HG02588 (cell line): ENCODE results near the gene FAM72C.
A peak's percentile ranks its signal among the peaks of the same experiment; 100 is the strongest.
"Not testable (repeated sequence)": the region's sequence is repeated elsewhere in the genome, so short reads cannot be mapped to it uniquely, and the experiment has no call there.

ENCODE experiments used
- ATAC-seq: cut with Tn5 transposase; IDR thresholded peaks from one replicate; pipeline ENCODE4 v1.9.1; 2021; ENCODE audit warnings: mild to moderate bottlenecking, moderate library complexity; ENCODE audit not compliant: unreplicated experiment

FAM72C gene

GRCh38 chr1:143987868-143988267 lies 16.1 kb upstream of the FAM72C start:
- not testable (repeated sequence) for ATAC-seq

- not testable (repeated sequence) for ATAC-seq
These were observed 13.1 kb upstream of the FAM72C start for GRCh38 chr1:143984721-143985473.

GRCh38 chr1:143974416-143974815 lies 2.6 kb upstream of the FAM72C start:
- ATAC-seq, result not testable (repeated sequence)

GRCh38 chr1:143973876-143974414 lies 2.2 kb upstream of the FAM72C start:
- ATAC-seq, result not testable (repeated sequence)

GRCh38 chr1:143972753-143973326 lies 1.1 kb upstream of the FAM72C start:
- peak; percentile 4 for ATAC-seq

- not testable (repeated sequence) for ATAC-seq
These were observed 5.9 kb downstream of the FAM72C start for GRCh38 chr1:143965860-143966259.

GRCh38 chr1:143964294-143964693 lies 7.5 kb downstream of the FAM72C start:
- ATAC-seq, result not testable (repeated sequence)

- not testable (repeated sequence) for ATAC-seq
These were observed 15.9 kb downstream of the FAM72C start for GRCh38 chr1:143955930-143956329.

- not testable (repeated sequence) for ATAC-seq
These were observed 18.9 kb downstream of the FAM72C start for GRCh38 chr1:143952913-143953312.

- ATAC-seq, result not testable (repeated sequence)
These were observed 20.0 kb downstream of the FAM72C start for GRCh38 chr1:143951485-143952391.

- ATAC-seq, result not testable (repeated sequence)
These were observed 24.0 kb downstream of the FAM72C start for GRCh38 chr1:143947749-143948148.

- ATAC-seq, result not testable (repeated sequence)
These were observed 26.5 kb downstream of the FAM72C start for GRCh38 chr1:143945253-143945652.

GRCh38 chr1:143944576-143945240 lies 27.1 kb downstream of the FAM72C start:
- ATAC-seq, result not testable (repeated sequence)

GRCh38 chr1:143943319-143943978 lies 28.3 kb downstream of the FAM72C start:
- not testable (repeated sequence) for ATAC-seq

- ATAC-seq, result not testable (repeated sequence)
These were observed 29.4 kb downstream of the FAM72C start for GRCh38 chr1:143942238-143942860.

GRCh38 chr1:143939666-143940065 lies 32.1 kb downstream of the FAM72C start:
- not testable (repeated sequence) for ATAC-seq

- ATAC-seq, result not testable (repeated sequence)
These were observed 32.9 kb downstream of the FAM72C start for GRCh38 chr1:143938922-143939321.

GRCh38 chr1:143936457-143937115 lies 35.2 kb downstream of the FAM72C start:
- ATAC-seq, result not testable (repeated sequence)

GRCh38 chr1:143919127-143919526 lies 52.7 kb downstream of the FAM72C start:
- ATAC-seq, result not testable (repeated sequence)
